ENCODE results near the gene MADCAM1.

The MADCAM1 gene

GRCh38 chr19:459724-460511, 36.4 kb upstream of the MADCAM1 start:
- FAIRE-seq (no peak), DNase-seq (ENCODE audit: insufficient read length, low spot score) (peak; percentile 98)
- peak; percentile 46 for TF ChIP-seq POLR2A (IDR thresholded peaks at IDR 0.05; ENCODE audit: low read depth, low read length)

- DNase-seq (ENCODE audit: insufficient read length, low spot score) (no peak), FAIRE-seq (no peak)
- 0 out of 2 replicates have a peak, but pooled peaks have one; percentile 15 for TF ChIP-seq POLR2A (IDR thresholded peaks at IDR 0.05; ENCODE audit: low read depth, low read length)
Observed at GRCh38 chr19:460877-461720, 35.2 kb upstream of the MADCAM1 start, which contains the start of gene SHC2. SHC2 (minus strand) TSS chr19:461033; CDS start chr19:460996, 37 bp downstream.

- FAIRE-seq = no peak
- no peak for TF ChIP-seq POLR2A (IDR thresholded peaks at IDR 0.05; ENCODE audit: low read depth, low read length)
- DNase-seq (ENCODE audit: insufficient read length, low spot score) = no peak
Observed at GRCh38 chr19:461721-462551, 34.4 kb upstream of the MADCAM1 start.

GRCh38 chr19:463483-464207, 32.6 kb upstream of the MADCAM1 start:
- no peak for DNase-seq (ENCODE audit: insufficient read length, low spot score)
- FAIRE-seq = no peak
- TF ChIP-seq POLR2A (IDR thresholded peaks at IDR 0.05; ENCODE audit: low read depth, low read length) = no peak

GRCh38 chr19:464208-464545, 32.1 kb upstream of the MADCAM1 start:
- no peak for FAIRE-seq
- DNase-seq (ENCODE audit: insufficient read length, low spot score) = no peak
- TF ChIP-seq POLR2A (IDR thresholded peaks at IDR 0.05; ENCODE audit: low read depth, low read length) = no peak

GRCh38 chr19:465056-465816, 31.1 kb upstream of the MADCAM1 start:
- DNase-seq (ENCODE audit: insufficient read length, low spot score) (no peak), FAIRE-seq (no peak)
- no peak for TF ChIP-seq POLR2A (IDR thresholded peaks at IDR 0.05; ENCODE audit: low read depth, low read length)

- no peak for FAIRE-seq
- no peak for TF ChIP-seq POLR2A (IDR thresholded peaks at IDR 0.05; ENCODE audit: low read depth, low read length)
Observed at GRCh38 chr19:467554-467953, 28.7 kb upstream of the MADCAM1 start.

GRCh38 chr19:468587-469256, 27.6 kb upstream of the MADCAM1 start:
- no peak for TF ChIP-seq POLR2A (IDR thresholded peaks at IDR 0.05; ENCODE audit: low read depth, low read length)
- no peak for FAIRE-seq
- no peak for DNase-seq (ENCODE audit: insufficient read length, low spot score)

More at GRCh38 chr19:467554-467953, 28.7 kb upstream of the MADCAM1 start:
- DNase-seq (ENCODE audit: insufficient read length, low spot score) = no peak

GRCh38 chr19:469833-470232, 26.5 kb upstream of the MADCAM1 start:
- no peak for TF ChIP-seq POLR2A (IDR thresholded peaks at IDR 0.05; ENCODE audit: low read depth, low read length)
- DNase-seq (ENCODE audit: insufficient read length, low spot score) (no peak), FAIRE-seq (no peak)

- no peak for FAIRE-seq
- TF ChIP-seq POLR2A (IDR thresholded peaks at IDR 0.05; ENCODE audit: low read depth, low read length) = no peak
- no peak for DNase-seq (ENCODE audit: insufficient read length, low spot score)
Observed at GRCh38 chr19:470701-471100, 25.6 kb upstream of the MADCAM1 start.

GRCh38 chr19:472005-472858, 24.1 kb upstream of the MADCAM1 start:
- DNase-seq (ENCODE audit: insufficient read length, low spot score) (peak; percentile 85), FAIRE-seq (no peak)
- TF ChIP-seq POLR2A (IDR thresholded peaks at IDR 0.05; ENCODE audit: low read depth, low read length) = no peak
